ENCODE measurements around the gene LTBP1. TPM values are rescaled to one million over a fixed set of nuclear protein-coding genes. Genes with fewer than 3 reads are reported as not detected.

The LTBP1 gene
- total RNA-seq, 2 experiments from 2014 or later = 61.1 to 82.6 TPM

DNA sequence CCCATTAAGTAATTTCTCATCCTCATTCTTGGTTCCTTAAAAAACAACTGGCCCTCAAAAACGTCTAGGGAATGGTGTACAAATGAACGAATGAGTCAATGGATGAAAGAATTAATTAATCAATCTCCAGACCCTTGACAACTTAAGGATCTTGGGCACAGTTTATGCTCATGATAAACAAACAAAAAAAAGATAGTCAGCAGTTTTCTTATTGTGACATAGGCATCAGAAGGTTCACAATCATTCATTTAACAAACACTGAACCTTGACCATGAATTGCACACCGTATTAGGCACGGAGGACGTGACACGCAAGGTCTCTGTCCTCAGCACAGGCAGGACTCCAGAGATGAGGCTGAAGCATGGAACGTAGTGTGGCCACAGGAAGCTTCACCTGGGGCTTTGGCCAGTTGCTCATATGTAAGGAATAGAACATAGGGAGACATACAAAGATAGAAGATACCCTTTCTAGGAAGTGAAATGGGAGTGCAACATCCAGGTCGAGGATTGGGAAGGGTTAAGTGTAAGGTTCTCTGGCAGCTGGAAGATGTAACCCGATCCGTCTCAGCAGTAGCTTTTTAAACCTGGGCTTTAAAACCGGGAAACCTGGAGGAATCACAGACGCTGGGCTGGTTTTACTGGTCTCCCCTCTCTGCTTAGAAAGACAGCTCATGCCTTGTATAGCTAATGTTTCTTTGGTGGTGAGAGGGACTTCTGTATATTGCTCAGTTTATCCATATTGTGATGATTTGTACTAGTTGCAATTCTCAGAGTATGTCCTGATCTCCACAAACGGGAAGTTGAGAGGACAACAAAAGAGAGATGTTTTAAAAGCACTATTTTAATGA lies 8.9 kb upstream of the LTBP1 start:
- POLR2A ChIA-PET = interaction anchor here (0.6 kb wide), 1 partner anchor 103 kb away, joined by 3 read pairs; no protein-coding TSS in a partner anchor
- H3K79me2 ChIP-seq (ENCODE audit: insufficient read depth, low read depth, low read length) = no peaks in the 10 kb centered on the region
- no peaks in the 10 kb centered on the region for H4K20me1 ChIP-seq (ENCODE audit: insufficient read depth, low read length)
- H3K36me3 ChIP-seq (ENCODE audit: insufficient read depth, low read length) = no peaks in the 10 kb centered on the region
- H3K4me3 ChIP-seq (ENCODE audit: low read depth, low read length, poor library complexity, severe bottlenecking) = no peak overlapping the region
- no peaks in the 10 kb centered on the region for H3K9me3 ChIP-seq (ENCODE audit: low read length)
- H3K27ac ChIP-seq (ENCODE audit: low read depth, low read length, poor library complexity, severe bottlenecking) = no peak overlapping the region
- TF ChIP-seq EZH2phosphoT487 (IDR thresholded peaks at IDR 0.05; ENCODE audit: borderline replicate concordance, low read depth, low read length) = no peak
- TF ChIP-seq, protein P1, sequence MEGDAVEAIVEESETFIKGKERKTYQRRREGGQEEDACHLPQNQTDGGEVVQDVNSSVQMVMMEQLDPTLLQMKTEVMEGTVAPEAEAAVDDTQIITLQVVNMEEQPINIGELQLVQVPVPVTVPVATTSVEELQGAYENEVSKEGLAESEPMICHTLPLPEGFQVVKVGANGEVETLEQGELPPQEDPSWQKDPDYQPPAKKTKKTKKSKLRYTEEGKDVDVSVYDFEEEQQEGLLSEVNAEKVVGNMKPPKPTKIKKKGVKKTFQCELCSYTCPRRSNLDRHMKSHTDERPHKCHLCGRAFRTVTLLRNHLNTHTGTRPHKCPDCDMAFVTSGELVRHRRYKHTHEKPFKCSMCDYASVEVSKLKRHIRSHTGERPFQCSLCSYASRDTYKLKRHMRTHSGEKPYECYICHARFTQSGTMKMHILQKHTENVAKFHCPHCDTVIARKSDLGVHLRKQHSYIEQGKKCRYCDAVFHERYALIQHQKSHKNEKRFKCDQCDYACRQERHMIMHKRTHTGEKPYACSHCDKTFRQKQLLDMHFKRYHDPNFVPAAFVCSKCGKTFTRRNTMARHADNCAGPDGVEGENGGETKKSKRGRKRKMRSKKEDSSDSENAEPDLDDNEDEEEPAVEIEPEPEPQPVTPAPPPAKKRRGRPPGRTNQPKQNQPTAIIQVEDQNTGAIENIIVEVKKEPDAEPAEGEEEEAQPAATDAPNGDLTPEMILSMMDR (conservative IDR thresholded peaks at IDR 0.05; ENCODE audit: low read length) = no peak
- DNase-seq (ENCODE audit: low spot score) = no peak
- H3K4me2 ChIP-seq (ENCODE audit: low read length) = no peak overlapping the region
- H3K9me2 ChIP-seq (ENCODE audit: insufficient read depth, low read length) = no peaks in the 10 kb centered on the region
- H2AFZ ChIP-seq (ENCODE audit: low read length) = peak overlapping the region; percentile 68; the same call in 1 of the 2 replicates
- intact Hi-C loops (cut with micrococcal nuclease; ENCODE audit: unreplicated experiment) = no loop called here
- H3K4me1 ChIP-seq (ENCODE audit: insufficient read depth, low read length, poor library complexity, severe bottlenecking) = peaks cover 39% of the 10 kb centered on the region
- CTCF ChIA-PET (ENCODE audit: unreplicated experiment) = no interaction called here
- no TSS peak for BruUV-seq (replicated peaks)

DNA sequence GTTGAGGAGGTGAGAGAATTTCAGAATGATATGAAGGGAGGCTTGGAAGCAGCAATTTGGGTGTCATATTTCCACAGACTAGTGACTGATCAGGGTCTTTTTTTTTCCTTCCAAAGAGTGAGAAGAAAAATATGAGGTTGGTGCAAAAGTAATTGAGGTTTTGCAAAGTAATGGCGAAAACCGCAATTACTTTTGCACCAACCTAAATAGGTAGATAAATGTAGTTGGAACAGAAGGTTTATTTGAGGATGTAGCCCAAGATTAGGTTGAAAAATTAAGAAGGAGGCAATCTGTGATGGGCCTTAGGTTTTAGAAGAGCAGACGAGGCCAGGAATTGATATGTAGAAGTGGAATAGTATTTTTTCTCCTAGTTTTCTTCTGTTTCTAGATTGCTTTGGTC lies 7.8 kb upstream of the LTBP1 start:
- CTCF ChIA-PET (ENCODE audit: unreplicated experiment) = no interaction called here
- Histone ChIP-seq H3K9me2 (ENCODE audit: insufficient read depth, low read length) (no peaks in the 10 kb centered on the region), H3K4me2 (ENCODE audit: low read length) (no peak overlapping the region), H2AFZ (ENCODE audit: low read length) (no peak overlapping the region), H3K4me1 (ENCODE audit: insufficient read depth, low read length, poor library complexity, severe bottlenecking) (peaks cover 43% of the 10 kb centered on the region), H4K20me1 (ENCODE audit: insufficient read depth, low read length) (no peaks in the 10 kb centered on the region), H3K36me3 (ENCODE audit: insufficient read depth, low read length) (no peaks in the 10 kb centered on the region; the same call in 1 of the 2 replicates), H3K9me3 (ENCODE audit: low read length) (peaks cover 1% of the 10 kb centered on the region; the same call in 1 of the 2 replicates), H3K79me2 (ENCODE audit: insufficient read depth, low read depth, low read length) (no peaks in the 10 kb centered on the region), H3K4me3 (ENCODE audit: low read depth, low read length, poor library complexity, severe bottlenecking) (no peak overlapping the region), H3K27ac (ENCODE audit: low read depth, low read length, poor library complexity, severe bottlenecking) (no peak overlapping the region)
- BruUV-seq (replicated peaks) = no TSS peak
- POLR2A ChIA-PET = no interaction called here
- no peak for TF ChIP-seq EZH2phosphoT487 (IDR thresholded peaks at IDR 0.05; ENCODE audit: borderline replicate concordance, low read depth, low read length)
- TF ChIP-seq, protein P1 (conservative IDR thresholded peaks at IDR 0.05; ENCODE audit: low read length) = no peak
- intact Hi-C loops (cut with micrococcal nuclease; ENCODE audit: unreplicated experiment) = no loop called here
- DNase-seq (ENCODE audit: low spot score) = no peak
